Measurements from ENCODE around the gene BSG. TPM values are rescaled to one million over a fixed set of nuclear protein-coding genes. Genes with fewer than 3 reads are reported as not detected.

Gene BSG
- total RNA-seq, 1 experiment from 2014 or later: 653 TPM

GRCh38 chr19:595326-596262, 23.2 kb downstream of the BSG start:
- no peak for ATAC-seq
- H3K4me1 ChIP-seq (ENCODE audit: control insufficient read depth, insufficient read depth, low read length): no peaks in the 10 kb centered on the region
- CTCF ChIA-PET: no interaction called here
- intact Hi-C loops (cut with micrococcal nuclease; ENCODE audit: unreplicated experiment) (no loop called here), in situ Hi-C loops (cut with HindIII; ENCODE audit: low pct_unique_long_range_greater_than_20kb, low sequenced_read_pairs) (no loop called here)
- no peaks in the 10 kb centered on the region for H3K27me3 ChIP-seq (ENCODE audit: control insufficient read depth, insufficient read depth, low read length)
- DNase-seq (ENCODE audit: low read depth, low spot score): no peak
- no peaks in the 10 kb centered on the region for H3K9me3 ChIP-seq (ENCODE audit: control insufficient read depth, insufficient read depth, low read depth, low read length)
- POLR2A ChIA-PET: no interaction called here
- BruUV-seq (replicated peaks): no TSS peak
- H3K36me3 ChIP-seq (ENCODE audit: control insufficient read depth, insufficient read depth, low read length): no peaks in the 10 kb centered on the region
- no peak overlapping the region for H3K27ac ChIP-seq (ENCODE audit: low read length)
- H3K4me3 ChIP-seq (ENCODE audit: low read depth in 2 of 2, low read length in 2 of 2): no peak overlapping the region
- TF ChIP-seq POLR2AphosphoS5 (IDR thresholded peaks at IDR 0.05; ENCODE audit: low read depth, low read length) (no peak), CTCF (IDR thresholded peaks at IDR 0.05) (no peak)

- CTCF ChIA-PET: no interaction called here
- no peaks in the 10 kb centered on the region for H3K9me3 ChIP-seq (ENCODE audit: control insufficient read depth, insufficient read depth, low read depth, low read length)
- intact Hi-C loops (cut with micrococcal nuclease; ENCODE audit: unreplicated experiment): no loop called here
- H3K4me3 ChIP-seq (ENCODE audit: low read depth in 2 of 2, low read length in 2 of 2): no peak overlapping the region
- DNase-seq (ENCODE audit: low read depth, low spot score) (no peak), ATAC-seq (no peak)
- H3K27me3 ChIP-seq (ENCODE audit: control insufficient read depth, insufficient read depth, low read length): no peaks in the 10 kb centered on the region
- H3K27ac ChIP-seq (ENCODE audit: low read length): no peak overlapping the region
- TF ChIP-seq TCF7L2 (IDR thresholded peaks at IDR 0.05; ENCODE audit: low read depth, low read length) (no peak), REST (IDR thresholded peaks at IDR 0.05; ENCODE audit: insufficient read depth in 1 of 2, low read depth in 2 of 2, low read length in 1 of 2) (no peak), POLR2AphosphoS5 (IDR thresholded peaks at IDR 0.05; ENCODE audit: low read depth, low read length) (no peak), CTCF (IDR thresholded peaks at IDR 0.05) (no peak), SIN3A (IDR thresholded peaks at IDR 0.05; ENCODE audit: borderline replicate concordance, insufficient read depth, low read depth, low read length) (no peak)
- H3K36me3 ChIP-seq (ENCODE audit: control insufficient read depth, insufficient read depth, low read length): no peaks in the 10 kb centered on the region
- BruUV-seq (replicated peaks): no TSS peak
- in situ Hi-C loops (cut with HindIII; ENCODE audit: low pct_unique_long_range_greater_than_20kb, low sequenced_read_pairs): no loop called here
- H3K4me1 ChIP-seq (ENCODE audit: control insufficient read depth, insufficient read depth, low read length): no peaks in the 10 kb centered on the region
- POLR2A ChIA-PET: no interaction called here
These were observed 23.9 kb downstream of the BSG start for GRCh38 chr19:596263-596655.
